ENCODE data around the gene SHE.

DNA sequence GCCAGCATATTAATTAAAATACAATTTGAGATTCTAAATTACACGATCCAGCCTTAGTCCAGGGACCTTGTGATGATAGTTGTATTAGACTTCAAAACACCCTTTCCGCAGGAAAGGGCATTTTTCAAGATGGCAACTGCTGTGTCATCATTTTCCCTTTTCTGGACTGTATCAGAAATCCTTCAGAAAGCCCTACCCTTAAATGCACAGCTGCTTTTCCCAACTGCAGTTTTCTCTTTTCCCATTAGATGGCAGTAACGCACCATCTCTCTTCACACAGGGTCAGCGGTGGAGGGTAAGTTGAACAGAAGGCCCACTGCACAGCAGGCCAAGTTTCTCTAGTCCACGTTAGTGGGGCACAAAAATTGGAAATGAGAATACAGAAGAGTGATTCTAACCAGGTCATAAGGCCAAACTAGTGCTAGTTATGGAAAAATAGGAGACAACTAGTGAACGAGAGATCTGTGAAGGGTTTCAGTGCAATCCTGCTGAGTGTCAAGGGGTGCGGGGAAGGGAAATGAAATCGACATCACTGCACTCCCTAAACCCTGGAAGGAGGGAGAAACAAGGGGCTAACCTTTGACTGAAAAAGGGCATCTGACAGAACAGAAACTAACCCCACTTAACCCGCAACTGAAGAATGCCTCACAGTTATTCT, 22.3 kb downstream of the SHE start:
- TF ChIP-seq EZH2 (IDR thresholded peaks at IDR 0.05; ENCODE audit: borderline replicate concordance, low read length) = no peak
- TF ChIP-seq, protein P1, sequence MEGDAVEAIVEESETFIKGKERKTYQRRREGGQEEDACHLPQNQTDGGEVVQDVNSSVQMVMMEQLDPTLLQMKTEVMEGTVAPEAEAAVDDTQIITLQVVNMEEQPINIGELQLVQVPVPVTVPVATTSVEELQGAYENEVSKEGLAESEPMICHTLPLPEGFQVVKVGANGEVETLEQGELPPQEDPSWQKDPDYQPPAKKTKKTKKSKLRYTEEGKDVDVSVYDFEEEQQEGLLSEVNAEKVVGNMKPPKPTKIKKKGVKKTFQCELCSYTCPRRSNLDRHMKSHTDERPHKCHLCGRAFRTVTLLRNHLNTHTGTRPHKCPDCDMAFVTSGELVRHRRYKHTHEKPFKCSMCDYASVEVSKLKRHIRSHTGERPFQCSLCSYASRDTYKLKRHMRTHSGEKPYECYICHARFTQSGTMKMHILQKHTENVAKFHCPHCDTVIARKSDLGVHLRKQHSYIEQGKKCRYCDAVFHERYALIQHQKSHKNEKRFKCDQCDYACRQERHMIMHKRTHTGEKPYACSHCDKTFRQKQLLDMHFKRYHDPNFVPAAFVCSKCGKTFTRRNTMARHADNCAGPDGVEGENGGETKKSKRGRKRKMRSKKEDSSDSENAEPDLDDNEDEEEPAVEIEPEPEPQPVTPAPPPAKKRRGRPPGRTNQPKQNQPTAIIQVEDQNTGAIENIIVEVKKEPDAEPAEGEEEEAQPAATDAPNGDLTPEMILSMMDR (conservative IDR thresholded peaks at IDR 0.05 in 1 of 2, IDR thresholded peaks at IDR 0.05 in 1 of 2; ENCODE audit: extremely low read depth in 1 of 2, insufficient read depth in 1 of 2, low read depth in 1 of 2, low read length in 2 of 2) = peak; percentile 96 to 98

Measured in mammary epithelial cell (primary cell).